Activated naive CD8-positive, alpha-beta T cell (primary cell): ENCODE results near the gene IST1.
"Not testable (repeated sequence)": the region's sequence is repeated elsewhere in the genome, so short reads cannot be mapped to it uniquely, and the experiment has no call there.

Experiments
- H3K27ac Mint-ChIP-seq: one replicate; pipeline ENCODE4 v1.8.0; 2021; ENCODE audit warnings: mixed read lengths
- H3K27me3 Mint-ChIP-seq: one replicate; pipeline ENCODE4 v1.8.0; 2021; ENCODE audit warnings: mixed read lengths
- H3K36me3 Mint-ChIP-seq: one replicate; pipeline ENCODE4 v1.8.0; 2021; ENCODE audit warnings: mixed read lengths
- H3K4me1 Mint-ChIP-seq: one replicate; pipeline ENCODE4 v1.8.0; 2021; ENCODE audit warnings: low read depth, mixed read lengths
- H3K4me3 Mint-ChIP-seq: one replicate; pipeline ENCODE4 v1.8.0; 2021; ENCODE audit warnings: mild to moderate bottlenecking, mixed read lengths
- H3K9me3 Mint-ChIP-seq: one replicate; pipeline ENCODE4 v1.8.0; 2021; ENCODE audit warnings: low read depth, mixed read lengths

IST1 gene

DNA sequence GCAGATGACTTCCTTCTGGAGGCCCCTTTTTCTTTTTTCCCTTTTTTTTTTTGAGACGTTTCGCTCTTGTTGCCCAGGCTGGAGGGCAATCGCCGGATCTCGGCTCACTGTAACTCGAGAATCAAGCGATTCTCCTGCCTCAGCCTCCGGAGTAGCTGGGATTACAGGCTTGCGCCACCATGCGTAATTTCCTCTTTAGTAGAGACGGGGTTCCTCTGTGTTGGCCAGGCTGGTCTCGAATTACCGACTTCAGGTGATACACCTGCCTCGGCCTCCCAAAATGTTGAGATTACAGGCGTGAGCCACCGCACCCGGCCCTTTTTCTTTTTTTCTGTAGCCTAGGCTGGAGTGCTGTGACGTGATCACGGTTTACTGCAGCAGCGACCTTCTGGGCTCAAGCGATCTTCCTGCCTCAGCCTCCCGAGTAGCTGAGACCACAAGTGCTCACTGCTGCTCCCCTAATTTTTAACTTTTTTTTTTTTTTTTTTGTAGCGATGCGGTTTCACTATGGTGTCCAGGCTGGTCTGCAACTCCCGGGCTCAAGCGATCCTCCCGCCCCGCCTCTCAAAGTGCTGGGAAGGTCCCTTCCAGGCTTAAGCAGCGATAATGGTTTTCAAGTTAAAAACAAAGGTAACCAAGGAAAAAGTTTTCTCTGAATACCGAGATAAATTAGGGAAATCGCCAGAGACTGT, 956 bp upstream of the IST1 start:
- H3K27me3 Mint-ChIP-seq, result no peaks in the 10 kb centered on the region
- peak overlapping the region; percentile 97 for H3K4me3 Mint-ChIP-seq
- no peaks in the 10 kb centered on the region for H3K36me3 Mint-ChIP-seq
- no peaks in the 10 kb centered on the region for H3K9me3 Mint-ChIP-seq
- H3K27ac Mint-ChIP-seq, result peak overlapping the region; percentile 97
- peaks cover 26% of the 10 kb centered on the region for H3K4me1 Mint-ChIP-seq

DNA sequence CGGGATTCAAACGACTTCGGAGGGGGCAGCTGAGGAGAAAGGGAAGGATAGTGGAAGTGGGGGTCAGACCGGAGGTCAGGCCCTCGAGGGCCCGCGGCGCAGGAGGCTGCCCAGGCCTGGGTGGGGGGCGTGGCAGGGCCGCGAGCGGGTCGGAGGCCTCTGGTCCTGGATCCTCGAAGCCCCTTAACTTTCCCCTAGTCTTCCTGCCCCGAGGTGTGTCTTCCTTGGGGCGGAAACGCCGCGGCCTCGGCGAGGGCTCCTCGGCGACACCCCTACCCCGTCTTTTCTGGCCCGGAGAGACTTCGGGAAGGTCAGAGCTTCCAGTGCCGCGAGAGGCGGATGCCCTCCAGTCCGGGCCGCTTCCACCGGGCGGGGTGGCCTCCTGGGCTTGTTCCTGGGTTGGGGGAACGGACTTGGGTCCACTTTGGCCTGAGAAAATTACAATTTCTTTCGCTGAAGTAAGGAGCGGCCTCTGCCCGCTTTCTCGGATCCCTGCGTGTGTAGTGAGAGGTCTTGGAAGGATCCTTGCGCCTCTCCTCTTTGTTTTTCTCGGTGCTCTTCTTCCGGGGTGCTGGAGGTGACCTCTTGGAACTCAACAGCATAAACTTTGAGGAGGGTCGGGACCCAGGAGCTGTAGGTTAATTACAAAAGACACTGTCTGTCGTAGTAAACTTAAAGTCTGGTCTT, 491 bp downstream of the IST1 start:
- H3K36me3 Mint-ChIP-seq, result no peaks in the 10 kb centered on the region

GRCh38 chr16:71896764-71897368, 1.5 kb downstream of the IST1 start:
- Mint-ChIP-seq H3K4me1 (peaks cover 45% of the 10 kb centered on the region), H3K27me3 (no peaks in the 10 kb centered on the region), H3K27ac (peak overlapping the region; percentile 77), H3K9me3 (no peaks in the 10 kb centered on the region), H3K4me3 (peak overlapping the region; percentile 97), H3K36me3 (no peaks in the 10 kb centered on the region)

More for the DNA sequence above, 491 bp downstream of the IST1 start:
- peaks cover 38% of the 10 kb centered on the region for H3K4me1 Mint-ChIP-seq
- no peaks in the 10 kb centered on the region for H3K27me3 Mint-ChIP-seq
- H3K27ac Mint-ChIP-seq, result peak overlapping the region; percentile 97
- H3K4me3 Mint-ChIP-seq, result peak overlapping the region; percentile 97
- no peaks in the 10 kb centered on the region for H3K9me3 Mint-ChIP-seq

- Mint-ChIP-seq H3K27ac (no peak overlapping the region), H3K4me1 (peaks cover 60% of the 10 kb centered on the region), H3K36me3 (no peaks in the 10 kb centered on the region)
Measured at GRCh38 chr16:71899171-71899570, 3.8 kb downstream of the IST1 start.

GRCh38 chr16:71902656-71903365, 7.5 kb downstream of the IST1 start:
- H3K27me3 Mint-ChIP-seq, result no peaks in the 10 kb centered on the region
- H3K4me1 Mint-ChIP-seq, result peaks cover 77% of the 10 kb centered on the region
- no peaks in the 10 kb centered on the region for H3K9me3 Mint-ChIP-seq
- peak overlapping the region; percentile 32 for H3K4me3 Mint-ChIP-seq
- H3K27ac Mint-ChIP-seq, result peak overlapping the region; percentile 85
- H3K36me3 Mint-ChIP-seq, result no peaks in the 10 kb centered on the region

More at GRCh38 chr16:71899171-71899570, 3.8 kb downstream of the IST1 start:
- H3K4me3 Mint-ChIP-seq, result peak overlapping the region; percentile 44
- H3K27me3 Mint-ChIP-seq, result no peaks in the 10 kb centered on the region
- H3K9me3 Mint-ChIP-seq, result no peaks in the 10 kb centered on the region

- H3K36me3 Mint-ChIP-seq, result no peaks in the 10 kb centered on the region
- no peaks in the 10 kb centered on the region for H3K27me3 Mint-ChIP-seq
- peak overlapping the region; percentile 48 for H3K4me3 Mint-ChIP-seq
- H3K27ac Mint-ChIP-seq, result peak overlapping the region; percentile 11
- H3K4me1 Mint-ChIP-seq, result peaks cover 79% of the 10 kb centered on the region
- H3K9me3 Mint-ChIP-seq, result no peaks in the 10 kb centered on the region
Measured at GRCh38 chr16:71903608-71904007, 8.3 kb downstream of the IST1 start.

- Mint-ChIP-seq H3K27ac (peak overlapping the region; percentile 70), H3K27me3 (no peaks in the 10 kb centered on the region), H3K4me1 (peaks cover 81% of the 10 kb centered on the region), H3K4me3 (peak overlapping the region; percentile 51), H3K9me3 (no peaks in the 10 kb centered on the region), H3K36me3 (no peaks in the 10 kb centered on the region)
Measured at GRCh38 chr16:71904239-71904638, 8.9 kb downstream of the IST1 start.

- H3K9me3 Mint-ChIP-seq, H3K27me3 Mint-ChIP-seq, H3K36me3 Mint-ChIP-seq: not testable (repeated sequence)
- Mint-ChIP-seq H3K4me1 (peaks cover 81% of the 10 kb centered on the region), H3K27ac (peak overlapping the region; percentile 81), H3K4me3 (peak overlapping the region; percentile 66)
Measured at GRCh38 chr16:71905765-71906164, 10.4 kb downstream of the IST1 start.

DNA sequence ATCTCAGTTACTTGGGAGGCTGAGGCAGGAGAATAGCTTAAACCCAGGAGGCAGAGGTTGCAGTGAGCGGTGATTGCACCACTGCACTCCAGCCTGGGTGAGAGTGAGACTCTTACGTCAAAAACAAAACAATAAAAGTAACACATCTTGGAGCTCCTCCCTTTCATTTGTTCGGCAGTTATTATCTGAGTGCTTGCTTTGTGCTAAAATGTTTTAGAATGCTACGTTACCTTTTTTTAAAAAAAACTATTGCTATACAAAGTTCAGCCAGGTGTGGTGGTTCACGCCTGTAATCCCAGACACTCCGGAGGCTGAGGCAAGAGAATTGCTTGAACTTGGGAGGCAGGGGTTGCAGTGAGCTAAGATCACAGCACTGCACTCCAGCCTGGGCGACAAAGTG, 15.8 kb downstream of the IST1 start:
- Mint-ChIP-seq H3K4me1 (peaks cover 82% of the 10 kb centered on the region), H3K27me3 (no peaks in the 10 kb centered on the region), H3K36me3 (peaks cover 10% of the 10 kb centered on the region), H3K4me3 (no peak overlapping the region), H3K9me3 (no peaks in the 10 kb centered on the region), H3K27ac (no peak overlapping the region)

- no peak overlapping the region for H3K4me3 Mint-ChIP-seq
Measured at GRCh38 chr16:71912534-71913275, 17.4 kb downstream of the IST1 start.

DNA sequence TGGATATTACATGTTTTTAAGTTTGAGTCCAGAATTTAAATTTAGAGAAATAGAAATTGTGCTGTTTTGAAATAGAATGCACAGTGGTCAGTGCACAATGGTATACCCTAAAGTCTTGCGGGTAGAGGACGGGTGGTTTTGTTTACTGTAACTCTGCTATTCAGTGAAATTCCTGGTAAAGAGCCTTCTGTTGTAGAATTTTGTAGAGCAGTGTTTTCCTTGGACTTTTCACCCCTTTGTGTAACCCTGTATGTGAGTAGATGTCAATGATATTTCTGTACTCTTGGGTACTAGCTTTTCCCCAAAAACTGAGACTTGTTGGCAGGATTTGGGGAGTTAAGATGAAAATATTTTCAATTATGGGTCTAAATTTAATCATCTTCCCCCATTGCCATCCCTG, 19.5 kb downstream of the IST1 start:
- Mint-ChIP-seq H3K4me1 (peaks cover 68% of the 10 kb centered on the region), H3K36me3 (peaks cover 24% of the 10 kb centered on the region), H3K27me3 (no peaks in the 10 kb centered on the region), H3K9me3 (no peaks in the 10 kb centered on the region), H3K27ac (peak overlapping the region; percentile 76), H3K4me3 (no peak overlapping the region)

More at GRCh38 chr16:71912534-71913275, 17.4 kb downstream of the IST1 start:
- H3K27me3 Mint-ChIP-seq, result no peaks in the 10 kb centered on the region
- no peaks in the 10 kb centered on the region for H3K9me3 Mint-ChIP-seq
- peaks cover 17% of the 10 kb centered on the region for H3K36me3 Mint-ChIP-seq
- peak overlapping the region; percentile 70 for H3K27ac Mint-ChIP-seq
- peaks cover 82% of the 10 kb centered on the region for H3K4me1 Mint-ChIP-seq

DNA sequence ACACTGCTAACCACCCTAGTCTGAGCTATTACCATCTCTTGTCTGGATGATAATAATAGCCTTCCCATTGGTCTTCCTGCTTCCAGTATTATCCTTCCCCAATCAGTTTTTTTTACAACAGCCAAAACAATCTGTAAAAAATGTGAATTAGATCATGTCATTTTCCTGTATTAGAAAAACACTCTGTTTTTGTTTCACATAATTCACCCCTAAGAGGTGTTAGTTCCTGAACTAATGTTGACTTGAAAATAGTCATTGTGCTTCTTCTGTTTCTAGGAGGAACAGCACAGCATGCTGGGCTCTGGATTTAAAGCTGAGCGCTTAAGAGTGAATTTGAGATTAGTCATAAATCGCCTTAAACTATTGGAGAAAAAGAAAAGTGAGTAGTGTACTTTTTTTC, 20.0 kb downstream of the IST1 start:
- Mint-ChIP-seq H3K27me3 (no peaks in the 10 kb centered on the region), H3K27ac (peak overlapping the region; percentile 76), H3K4me3 (no peak overlapping the region)

GRCh38 chr16:71916397-71916920, 21.1 kb downstream of the IST1 start:
- Mint-ChIP-seq H3K9me3 (no peaks in the 10 kb centered on the region), H3K27me3 (no peaks in the 10 kb centered on the region), H3K4me1 (peaks cover 58% of the 10 kb centered on the region), H3K36me3 (peaks cover 26% of the 10 kb centered on the region), H3K27ac (peak overlapping the region; percentile 76), H3K4me3 (no peak overlapping the region)

More for the DNA sequence above, 20.0 kb downstream of the IST1 start:
- H3K4me1 Mint-ChIP-seq, result peaks cover 64% of the 10 kb centered on the region
- H3K36me3 Mint-ChIP-seq, result peaks cover 24% of the 10 kb centered on the region
- no peaks in the 10 kb centered on the region for H3K9me3 Mint-ChIP-seq

GRCh38 chr16:71917900-71918299, 22.6 kb downstream of the IST1 start:
- no peaks in the 10 kb centered on the region for H3K27me3 Mint-ChIP-seq
- no peaks in the 10 kb centered on the region for H3K9me3 Mint-ChIP-seq
- H3K4me1 Mint-ChIP-seq, result peaks cover 49% of the 10 kb centered on the region
- H3K4me3 Mint-ChIP-seq, result no peak overlapping the region
- H3K36me3 Mint-ChIP-seq, result peaks cover 23% of the 10 kb centered on the region
- peak overlapping the region; percentile 35 for H3K27ac Mint-ChIP-seq
